Adrenal gland (tissue), 12 donors: ENCODE measurements around the gene FOXP2. TPM values are rescaled to one million over a fixed set of nuclear protein-coding genes. Genes with fewer than 3 reads are reported as not detected.

ENCODE experiments used
- DNase-seq, 7 donors: peaks; one replicate each; pipeline ENCODE4 v3.0.0-alpha.2; 2019 to 2020
- H3K27ac ChIP-seq, 5 donors: fragments of 200-600 bp; sonication (generic) in 4 of 5; 1 replicate in 3 of 5; 2 replicates in 2 of 5; pipeline versions ENCODE4 v1.5.1 to v1.8.0; 2016 to 2020; ENCODE audit warnings: mild to moderate bottlenecking in 1 of 5
- H3K27me3 ChIP-seq: fragments of 200-600 bp; 2 replicates; pipeline ENCODE4 v1.8.0; 2021
- H3K36me3 ChIP-seq, 2 donors: fragments of 200-600 bp; replicated peaks in 1 of 2; 1 replicate in 1 of 2; 2 replicates in 1 of 2; pipeline versions ENCODE4 v1.5.1 to v1.8.0; 2018 to 2022
- H3K4me1 ChIP-seq, 2 donors: fragments of 200-600 bp; replicated peaks in 1 of 2; 1 replicate in 1 of 2; 2 replicates in 1 of 2; pipeline versions ENCODE4 v1.5.1 to v1.8.0; 2018 to 2021
- H3K4me3 ChIP-seq, 4 donors: fragments of 200-600 bp; sonication (generic) in 3 of 4; one replicate each; pipeline ENCODE4 v1.5.1; 2016 to 2018
- H3K9me3 ChIP-seq, 3 donors: fragments of 200-600 bp; sonication (generic) in 1 of 3; replicated peaks in 1 of 3; 1 replicate in 2 of 3; 2 replicates in 1 of 3; pipeline versions ENCODE4 v1.5.1 to v1.8.0; 2016 to 2021
- CTCF ChIP-seq, 6 experiments: fragments of 450-650 bp in 4 of 6; fragments of 200-600 bp in 2 of 6; sonication (generic) in 1 of 6; IDR thresholded peaks; 1 replicate in 5 of 6; 2 replicates in 1 of 6; pipeline versions ENCODE4 v1.5.1 to v1.8.0; 2016 to 2021; ENCODE audit warnings: antibody characterized with exemption in 6 of 6, mild to moderate bottlenecking in 2 of 6, moderate library complexity in 1 of 6
- POLR2A ChIP-seq, 2 donors: fragments of 450-650 bp; IDR thresholded peaks; one replicate each; pipeline ENCODE4 v1.6.1; 2017; ENCODE audit warnings: antibody characterized with exemption in 2 of 2, mild to moderate bottlenecking in 2 of 2, moderate library complexity in 1 of 2
- WGBS, 4 donors: extraction: QIAGEN DNeasy Blood & Tissue Kit in 2 of 4; methylation state at CpG; one replicate each; pipeline versions ENCODE4 v1.1.5 to v1.1.7; 2013 to 2017; 5-methylcytosine and 5-hydroxymethylcytosine counted together
- intact Hi-C, 2 donors: fragments of 100-400 bp; cut with DNase I; formaldehyde crosslinking; loops; one replicate each; pipeline versions ENCODE4 v1.14.1 to v1.15.0; 2022 to 2023
- polyA plus RNA-seq, 3 donors: library from polyadenylated mRNA; stranded (reverse); fragments of 200-250 nt in 2 of 3; fragments of 350-450 nt in 1 of 3; fragmentation: Illumina TruSeq in 1 of 3; extraction: RNeasy Lipid Tissue Mini Kit (QIAGEN cat#74804) in 1 of 3; gene quantifications; one replicate each; pipeline ENCODE4 v1.2.3, GENCODE V29; 2013 to 2014
- total RNA-seq, 9 donors: library from RNA; depleted of rRNA in 4 of 9; stranded (reverse); fragments of >200 nt in 4 of 9; fragments of 120-200 nt in 1 of 9; fragmentation: NEBNext Ultra II Directional in 1 of 9; extraction: Animal tissue kit (Norgen Biotek cat#: 25700) in 1 of 9; gene quantifications; one replicate each; pipeline versions ENCODE4 v1.1.0 to v1.2.4, GENCODE V29; 2013 to 2023
- donor health status: healthy with polysubstance abuse.
- donor health status: Bipolar disorder and iron deficiency.
- donor health status: DM: yes; HTN: yes; CAD: no.
- donor health status: DM: no; HTN: no; CAD: no.
- donor health status: DM: no; HTN: no; CAD: no.
- donor health status: DM: yes; HTN: yes; CAD: no.

The FOXP2 gene
- total and polyA plus RNA-seq, 12 donors = 1.1 to 14.5 (median 2.7) TPM

- Histone ChIP-seq H3K36me3 (no peaks in the 10 kb centered on the region), H3K4me3 (no peak overlapping the region), H3K27ac (no peak overlapping the region), H3K27me3 (no peaks in the 10 kb centered on the region), H3K9me3 (no peaks in the 10 kb centered on the region), H3K4me1 (no peaks in the 10 kb centered on the region)
- intact Hi-C loops = no loop called here
- TF ChIP-seq CTCF (IDR thresholded peaks at IDR 0.05) = no peak
- no peak for TF ChIP-seq POLR2A (IDR thresholded peaks at IDR 0.05)
- no peak for DNase-seq
- 70 to 83% (median 75%) methylated on average over 2 of the region's 2 CpGs for WGBS, 4 donors
Measured at GRCh38 chr7:114671563-114672123, 257.0 kb downstream of the FOXP2 start.

GRCh38 chr7:114678116-114678515 lies 263.5 kb downstream of the FOXP2 start:
- Histone ChIP-seq H3K9me3 (no peaks in the 10 kb centered on the region), H3K27ac (no peak overlapping the region), H3K36me3 (no peaks in the 10 kb centered on the region), H3K4me1 (no peaks in the 10 kb centered on the region), H3K27me3 (no peaks in the 10 kb centered on the region), H3K4me3 (no peak overlapping the region)
- WGBS, 4 donors = 85 to 90% (median 88%) methylated on average over 2 of the region's 2 CpGs
- intact Hi-C loops = no loop called here
- no peak for DNase-seq
- TF ChIP-seq CTCF (IDR thresholded peaks at IDR 0.05) = no peak
- no peak for TF ChIP-seq POLR2A (IDR thresholded peaks at IDR 0.05)

- DNase-seq = no peak
- H3K36me3 ChIP-seq = no peaks in the 10 kb centered on the region
- 86 to 91% (median 89%) methylated on average over 4 of the region's 4 CpGs for WGBS, 4 donors
- TF ChIP-seq CTCF (IDR thresholded peaks at IDR 0.05) = no peak
- TF ChIP-seq POLR2A (IDR thresholded peaks at IDR 0.05) = no peak
- H3K9me3 ChIP-seq = no peaks in the 10 kb centered on the region
- no peaks in the 10 kb centered on the region for H3K27me3 ChIP-seq
- no peaks in the 10 kb centered on the region for H3K4me1 ChIP-seq
- H3K4me3 ChIP-seq = no peak overlapping the region
- intact Hi-C loops = no loop called here
- no peak overlapping the region for H3K27ac ChIP-seq
Measured at GRCh38 chr7:114687238-114687637, 272.6 kb downstream of the FOXP2 start.

- no peaks in the 10 kb centered on the region for H3K27me3 ChIP-seq
- no peaks in the 10 kb centered on the region for H3K9me3 ChIP-seq
- H3K36me3 ChIP-seq = no peaks in the 10 kb centered on the region
- TF ChIP-seq CTCF (IDR thresholded peaks at IDR 0.05) (no peak), POLR2A (IDR thresholded peaks at IDR 0.05) (no peak)
- no peak overlapping the region for H3K27ac ChIP-seq
- intact Hi-C loops = no loop called here
- no peaks in the 10 kb centered on the region for H3K4me1 ChIP-seq
- WGBS, 4 donors = 68 to 78% (median 71%) methylated on average over 2 of the region's 2 CpGs
- no peak for DNase-seq
- no peak overlapping the region for H3K4me3 ChIP-seq
Measured at GRCh38 chr7:114688443-114689055, 273.9 kb downstream of the FOXP2 start.
